Testis (tissue), 2 donors: ENCODE data around the gene FRMD1.

Source experiments
- CTCF ChIP-seq, 3 experiments: fragments of 450-650 bp in 2 of 3; fragments of 200-600 bp in 1 of 3; sonication (generic) in 1 of 3; IDR thresholded peaks; one replicate each; pipeline ENCODE4 v1.5.1; 2016 to 2019; ENCODE audit warnings: antibody characterized with exemption in 3 of 3, mild to moderate bottlenecking in 2 of 3, moderate library complexity in 1 of 3
- POLR2A ChIP-seq: fragments of 450-650 bp; IDR thresholded peaks from one replicate; pipeline ENCODE4 v1.6.1; 2017; ENCODE audit warnings: antibody characterized with exemption, mild to moderate bottlenecking, moderate library complexity

- TF ChIP-seq CTCF (IDR thresholded peaks at IDR 0.05) = no peak
- TF ChIP-seq POLR2A = no peak
Observed at GRCh38 chr6:168035098-168035660, 43.8 kb downstream of the FRMD1 start.
